Esophagus (tissue), 2 donors: ENCODE measurements around the gene GRXCR2. TPM values are rescaled to one million over a fixed set of nuclear protein-coding genes. Genes with fewer than 3 reads are reported as not detected.
"Not testable (repeated sequence)": the region's sequence is repeated elsewhere in the genome, so short reads cannot be mapped to it uniquely, and the experiment has no call there.

Experiments
- H3K27ac ChIP-seq, 2 donors: one replicate each; pipeline ENCODE4 v1.5.1; 2013; ENCODE audit warnings: low read depth in 2 of 2, mild to moderate bottlenecking in 2 of 2, inconsistent platforms in 1 of 2, low read length in 1 of 2, moderate library complexity in 1 of 2
- H3K27me3 ChIP-seq, 2 donors: one replicate each; pipeline ENCODE4 v1.6.1; 2013; ENCODE audit warnings: low read length in 2 of 2, control low read depth in 1 of 2, mild to moderate bottlenecking in 1 of 2; ENCODE audit not compliant: insufficient read depth in 2 of 2, control insufficient read depth in 1 of 2
- H3K36me3 ChIP-seq, 2 donors: one replicate each; pipeline ENCODE4 v1.6.1; 2013; ENCODE audit warnings: low read length in 1 of 2; ENCODE audit not compliant: control insufficient read depth in 2 of 2, insufficient read depth in 2 of 2
- H3K4me1 ChIP-seq, 2 donors: one replicate each; pipeline ENCODE4 v1.6.1; 2013; ENCODE audit warnings: low read length in 1 of 2; ENCODE audit not compliant: control insufficient read depth in 2 of 2, insufficient read depth in 2 of 2
- H3K4me3 ChIP-seq, 2 donors: one replicate each; pipeline ENCODE4 v1.5.1; 2013; ENCODE audit warnings: low read length in 2 of 2, mild to moderate bottlenecking in 2 of 2, low read depth in 1 of 2, moderate library complexity in 1 of 2
- H3K9me3 ChIP-seq, 2 donors: one replicate each; pipeline ENCODE4 v1.6.1; 2013; ENCODE audit warnings: mild to moderate bottlenecking in 2 of 2, low read depth in 1 of 2, low read length in 1 of 2, moderate library complexity in 1 of 2; ENCODE audit not compliant: control insufficient read depth in 2 of 2, insufficient read depth in 1 of 2
- WGBS, 2 donors: extraction: QIAGEN DNeasy Blood & Tissue Kit; methylation state at CpG; one replicate each; pipeline ENCODE4 v1.1.7; 2013; 5-methylcytosine and 5-hydroxymethylcytosine counted together
- polyA plus RNA-seq, 2 donors: library from polyadenylated mRNA; stranded (reverse); fragments of 200-250 nt; gene quantifications; one replicate each; pipeline ENCODE4 v1.2.3, GENCODE V29; 2013
- donor health status: healthy with polysubstance abuse.
- donor health status: Bipolar disorder and iron deficiency.

GRXCR2 gene
- polyA plus RNA-seq, 2 donors = 0.02 to 0.04 TPM

DNA sequence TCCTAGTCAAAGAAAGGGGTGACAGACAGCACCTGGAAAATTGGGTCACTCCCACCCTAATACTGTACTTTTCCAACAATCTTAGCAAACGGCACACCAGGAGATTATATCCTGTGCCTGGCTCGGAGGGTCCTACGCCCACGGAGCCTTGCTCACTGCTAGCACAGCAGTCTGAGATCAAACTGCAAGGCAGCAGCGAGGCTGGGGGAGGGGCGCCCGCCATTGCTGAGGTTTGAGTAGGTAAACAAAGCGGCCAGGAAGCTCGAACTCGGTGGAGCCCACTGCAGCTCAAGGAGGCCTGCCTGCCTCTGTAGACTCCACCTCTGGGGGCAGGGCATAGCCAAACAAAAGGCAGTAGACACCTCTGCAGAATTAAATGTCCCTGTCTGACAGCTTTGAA lies 18.6 kb upstream of the GRXCR2 start:
- not testable (repeated sequence) for H3K27me3 ChIP-seq, H3K4me3 ChIP-seq, H3K4me1 ChIP-seq, H3K27ac ChIP-seq, H3K9me3 ChIP-seq, H3K36me3 ChIP-seq
- WGBS, 2 donors = 81 to 93% methylated on average over 5 to 10 of the region's 10 CpGs

- Histone ChIP-seq H3K27me3 (no peaks in the 10 kb centered on the region), H3K4me1 (no peaks in the 10 kb centered on the region), H3K36me3 (no peaks in the 10 kb centered on the region), H3K4me3 (no peak overlapping the region), H3K27ac (no peak overlapping the region), H3K9me3 (no peaks in the 10 kb centered on the region)
- 90 to 93% methylated on average over 2 of the region's 2 CpGs for WGBS, 2 donors
Measured at GRCh38 chr5:145889611-145890010, 16.8 kb upstream of the GRXCR2 start.

- no peaks in the 10 kb centered on the region for H3K36me3 ChIP-seq
- WGBS, 2 donors = 76% methylated on average over 5 of the region's 5 CpGs
- no peaks in the 10 kb centered on the region for H3K27me3 ChIP-seq
- H3K27ac ChIP-seq = no peak overlapping the region
- no peak overlapping the region for H3K4me3 ChIP-seq
- no peaks in the 10 kb centered on the region for H3K4me1 ChIP-seq
- H3K9me3 ChIP-seq = no peaks in the 10 kb centered on the region
Measured at GRCh38 chr5:145887976-145888574, 15.3 kb upstream of the GRXCR2 start.

- Histone ChIP-seq H3K9me3 (no peaks in the 10 kb centered on the region), H3K27me3 (no peaks in the 10 kb centered on the region), H3K36me3 (no peaks in the 10 kb centered on the region), H3K4me3 (no peak overlapping the region), H3K27ac (no peak overlapping the region), H3K4me1 (no peaks in the 10 kb centered on the region)
- 78 to 79% methylated on average over 3 of the region's 3 CpGs for whole genome bisulfite sequencing, 2 donors
Measured at GRCh38 chr5:145887217-145887616, 14.4 kb upstream of the GRXCR2 start.

- Histone ChIP-seq H3K36me3 (no peaks in the 10 kb centered on the region), H3K4me3 (no peak overlapping the region), H3K4me1 (no peaks in the 10 kb centered on the region), H3K9me3 (no peaks in the 10 kb centered on the region), H3K27ac (no peak overlapping the region), H3K27me3 (no peaks in the 10 kb centered on the region)
- 90 to 99% methylated on average over 2 of the region's 2 CpGs for WGBS, 2 donors
Measured at GRCh38 chr5:145874765-145875164, 2.0 kb upstream of the GRXCR2 start.

GRCh38 chr5:145872486-145872885 lies 328 bp downstream of the GRXCR2 start:
- Histone ChIP-seq H3K27me3 (no peaks in the 10 kb centered on the region), H3K4me3 (no peak overlapping the region), H3K36me3 (no peaks in the 10 kb centered on the region), H3K27ac (no peak overlapping the region), H3K4me1 (no peaks in the 10 kb centered on the region), H3K9me3 (no peaks in the 10 kb centered on the region)
- 73 to 76% methylated on average over 8 of the region's 8 CpGs for WGBS, 2 donors

DNA sequence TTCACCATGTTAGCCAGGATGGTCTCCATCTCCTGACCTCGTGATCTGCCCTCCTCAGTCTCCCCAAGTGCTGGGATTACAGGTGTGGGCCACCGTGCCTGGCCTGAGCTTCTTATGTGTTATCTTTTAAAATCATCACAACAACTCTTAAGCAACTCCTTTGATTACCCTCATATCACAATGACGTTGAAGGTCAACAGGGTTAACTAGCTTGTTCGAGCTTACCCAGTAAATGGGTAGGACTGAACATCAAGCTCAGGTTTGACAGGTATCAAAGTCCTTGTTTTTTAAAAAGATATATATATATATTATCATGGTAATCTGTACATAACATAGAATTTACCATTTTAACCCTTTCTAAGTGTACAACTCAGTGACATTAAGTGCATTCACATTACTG lies 3.1 kb downstream of the GRXCR2 start:
- 63 to 83% methylated on average over 4 of the region's 4 CpGs for WGBS, 2 donors
- Histone ChIP-seq H3K27me3 (no peaks in the 10 kb centered on the region), H3K4me1 (no peaks in the 10 kb centered on the region), H3K27ac (no peak overlapping the region), H3K9me3 (no peaks in the 10 kb centered on the region), H3K4me3 (no peak overlapping the region), H3K36me3 (no peaks in the 10 kb centered on the region)

- 29 to 32% methylated on average over 1 of the region's 1 CpG for WGBS, 2 donors
- Histone ChIP-seq H3K27ac (no peak overlapping the region), H3K4me1 (no peaks in the 10 kb centered on the region), H3K27me3 (no peaks in the 10 kb centered on the region), H3K4me3 (no peak overlapping the region), H3K9me3 (no peaks in the 10 kb centered on the region), H3K36me3 (no peaks in the 10 kb centered on the region)
Measured at GRCh38 chr5:145867806-145868205, 5.0 kb downstream of the GRXCR2 start.

- H3K27me3 ChIP-seq, H3K4me3 ChIP-seq, H3K27ac ChIP-seq, H3K4me1 ChIP-seq, H3K9me3 ChIP-seq, H3K36me3 ChIP-seq: not testable (repeated sequence)
- 75 to 84% methylated on average over 2 of the region's 2 CpGs for WGBS, 2 donors
Measured at GRCh38 chr5:145864432-145864831, 8.4 kb downstream of the GRXCR2 start.

DNA sequence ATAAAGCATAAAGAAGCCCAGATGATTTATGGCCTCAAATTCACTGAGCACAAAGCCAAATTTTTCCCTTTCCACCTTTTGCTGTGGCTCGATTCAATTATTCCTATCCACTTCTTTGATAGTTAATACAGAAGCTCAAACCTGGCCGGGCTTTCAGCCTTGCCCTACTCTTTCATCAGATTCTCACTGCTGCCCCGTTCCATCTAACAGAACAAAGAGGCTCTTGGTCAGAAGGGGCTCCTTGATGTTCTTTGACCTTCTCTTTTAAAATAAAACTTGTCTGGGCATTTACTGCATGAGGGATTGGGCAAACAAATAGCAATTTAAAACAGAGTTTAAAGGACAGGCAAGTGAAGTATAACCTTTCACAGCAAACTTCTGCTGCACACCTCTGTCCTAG lies 9.8 kb downstream of the GRXCR2 start:
- no peak overlapping the region for H3K27ac ChIP-seq
- H3K9me3 ChIP-seq = no peaks in the 10 kb centered on the region
- no peak overlapping the region for H3K4me3 ChIP-seq
- no peaks in the 10 kb centered on the region for H3K36me3 ChIP-seq
- H3K27me3 ChIP-seq = no peaks in the 10 kb centered on the region
- H3K4me1 ChIP-seq = no peaks in the 10 kb centered on the region
- 80 to 84% methylated on average over 3 of the region's 3 CpGs for WGBS, 2 donors
